ENCODE data around the gene DEFB131B.
"Not testable (repeated sequence)": the region's sequence is repeated elsewhere in the genome, so short reads cannot be mapped to it uniquely, and the experiment has no call there.

Gene DEFB131B

DNA sequence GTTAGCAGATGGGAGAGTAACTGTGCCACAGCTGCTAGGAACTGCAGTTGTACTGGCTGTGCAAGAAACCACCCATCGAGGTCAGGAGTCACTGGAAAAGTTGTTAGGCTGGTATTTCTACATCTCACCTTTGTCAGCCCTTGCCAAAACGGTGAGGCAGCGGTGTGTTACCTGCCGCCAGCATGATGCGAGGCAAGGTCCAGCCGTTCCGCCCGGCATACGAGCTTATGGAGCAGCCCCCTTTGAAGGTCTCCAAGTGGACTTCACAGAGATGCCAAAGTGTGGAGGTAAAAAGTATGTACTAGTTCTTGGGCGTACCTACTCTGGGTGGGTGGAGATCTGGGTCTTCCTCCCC lies 33.7 kb downstream of the DEFB131B start:
- not testable (repeated sequence) for DNase-seq

DNA sequence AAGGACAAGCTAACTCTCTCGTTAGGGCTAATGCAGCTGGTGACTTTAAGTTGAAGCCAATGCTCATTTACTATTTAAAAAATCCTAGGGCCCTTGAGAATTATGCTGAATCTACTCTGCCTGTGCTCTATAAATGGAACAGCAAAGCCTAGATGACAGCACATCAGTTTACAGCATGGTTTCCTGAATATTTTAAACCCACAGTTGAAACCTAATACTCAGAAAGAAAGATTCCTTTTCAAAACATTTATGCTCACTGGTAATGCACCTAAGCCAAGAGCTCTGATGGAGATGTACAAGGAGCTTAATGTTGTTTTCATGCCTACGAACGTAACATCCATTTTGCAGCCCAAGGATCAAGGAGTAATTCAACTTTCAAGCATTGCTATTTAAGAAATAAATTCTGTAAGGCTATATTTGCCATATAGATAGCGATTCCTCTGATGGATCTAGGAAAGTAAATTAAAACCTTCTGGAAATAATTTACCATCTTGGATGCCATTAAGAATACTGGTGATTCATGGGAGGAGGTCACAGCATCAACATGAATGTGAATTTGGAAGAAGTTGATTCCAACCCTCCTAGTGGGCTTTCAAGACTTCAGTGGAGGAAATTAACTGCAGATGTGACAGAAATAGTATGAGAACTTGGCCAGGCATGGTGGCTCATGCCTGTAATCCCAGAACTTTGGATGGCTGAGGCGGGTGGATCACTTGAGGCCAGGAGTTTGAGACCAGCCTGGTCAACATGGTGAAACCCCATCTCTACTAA lies 35.7 kb downstream of the DEFB131B start:
- no peak for DNase-seq

DNA sequence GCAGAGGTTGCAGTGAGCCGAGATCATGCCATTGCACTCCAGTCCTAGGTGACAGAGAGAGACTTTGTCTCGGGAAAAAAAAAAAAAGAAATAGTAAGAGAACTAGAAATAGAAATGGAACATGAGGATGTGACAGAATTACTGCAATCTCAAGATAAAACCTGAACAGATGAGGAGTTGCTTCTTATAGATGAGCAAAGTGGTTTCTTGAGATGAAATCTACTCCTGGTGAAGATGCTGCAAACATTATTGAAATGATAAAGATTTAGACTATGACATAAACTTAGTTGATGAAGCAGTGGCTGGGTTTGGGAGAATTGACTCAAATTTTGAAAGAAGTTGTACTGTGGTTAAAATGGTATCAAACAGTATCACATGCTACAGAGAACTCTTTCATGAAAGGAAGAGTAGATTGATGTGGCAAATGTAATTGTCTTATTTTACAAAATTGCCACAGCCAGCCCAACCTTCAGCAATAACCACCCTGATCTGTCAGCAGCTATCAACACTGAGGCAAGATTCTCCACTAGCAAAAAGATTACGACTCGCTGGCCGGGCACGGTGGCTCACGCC lies 36.5 kb downstream of the DEFB131B start:
- no peak for DNase-seq

DNA sequence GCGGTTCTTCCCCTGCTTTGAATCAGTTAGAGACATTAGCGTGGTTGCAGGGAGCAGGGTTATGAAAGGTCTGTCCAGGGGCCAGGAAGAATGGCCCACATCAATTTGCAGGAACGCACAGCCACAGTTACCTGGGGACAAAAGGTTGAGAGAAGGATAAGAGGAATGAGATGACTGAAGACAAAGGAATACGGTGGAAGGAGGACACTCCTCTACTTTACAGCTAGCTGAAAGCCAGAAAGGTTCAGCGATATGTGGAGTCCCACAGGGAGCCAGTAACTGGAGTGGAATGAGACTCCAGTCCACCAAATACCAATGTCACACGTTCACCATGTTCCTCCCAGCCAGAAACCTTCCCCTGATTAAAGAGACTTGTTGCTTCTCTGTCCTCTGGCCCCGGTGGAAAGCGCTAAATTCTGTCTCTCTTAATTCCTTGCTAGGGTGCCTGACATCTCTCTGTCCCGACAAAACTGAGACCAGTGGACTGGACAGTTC lies 39.4 kb downstream of the DEFB131B start:
- no peak for DNase-seq

DNA sequence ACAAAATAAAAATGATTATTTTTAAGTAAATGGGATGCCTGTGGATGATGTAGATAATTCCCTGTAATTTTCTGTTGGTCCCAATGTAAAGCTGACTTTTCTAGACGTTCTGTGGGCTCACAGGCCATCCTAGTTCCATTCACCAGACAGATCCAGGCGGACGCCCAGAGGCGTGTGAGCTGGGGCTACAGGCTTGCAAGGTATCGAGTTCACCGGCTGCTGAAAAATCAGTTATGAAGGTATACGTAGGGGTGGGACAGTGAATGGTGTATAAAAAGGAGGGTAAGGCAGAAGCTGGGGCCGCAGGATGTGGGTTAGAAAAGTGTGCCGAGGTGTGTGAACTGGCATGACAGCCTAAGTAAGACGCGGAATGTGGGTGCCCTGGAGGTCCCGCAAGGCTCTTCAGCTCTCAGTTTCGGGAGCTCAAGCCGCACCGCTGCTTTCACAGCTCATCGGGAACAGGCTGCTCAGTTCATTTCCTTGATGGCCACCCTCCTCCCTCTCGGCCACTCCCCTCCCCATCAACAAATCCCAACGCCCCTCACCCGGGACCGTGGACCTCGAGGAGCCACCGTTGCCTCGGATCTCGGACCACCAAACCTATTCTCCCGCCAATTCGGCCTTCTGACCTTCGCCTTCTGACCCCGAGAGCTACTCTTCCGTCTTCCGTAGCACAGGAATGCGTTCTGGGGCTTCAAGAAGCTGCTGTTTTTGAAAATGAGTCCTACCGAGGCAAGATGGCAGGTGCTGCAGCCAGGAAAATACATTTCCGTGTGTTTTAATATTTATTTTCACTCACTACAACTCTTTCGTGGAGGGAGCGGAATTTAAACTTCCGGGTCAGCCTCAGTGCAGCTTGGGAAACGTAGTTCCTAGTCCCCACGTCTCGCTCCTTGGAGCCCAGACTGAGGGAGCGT lies 49.8 kb downstream of the DEFB131B start, which contains the start of gene XNDC1N:
Gene XNDC1N (minus strand): TSS at position 775 of the 917 bp plus-strand sequence. CDS start 5,241 bp downstream, outside the sequence.
- DNase-seq = no peak

DNA sequence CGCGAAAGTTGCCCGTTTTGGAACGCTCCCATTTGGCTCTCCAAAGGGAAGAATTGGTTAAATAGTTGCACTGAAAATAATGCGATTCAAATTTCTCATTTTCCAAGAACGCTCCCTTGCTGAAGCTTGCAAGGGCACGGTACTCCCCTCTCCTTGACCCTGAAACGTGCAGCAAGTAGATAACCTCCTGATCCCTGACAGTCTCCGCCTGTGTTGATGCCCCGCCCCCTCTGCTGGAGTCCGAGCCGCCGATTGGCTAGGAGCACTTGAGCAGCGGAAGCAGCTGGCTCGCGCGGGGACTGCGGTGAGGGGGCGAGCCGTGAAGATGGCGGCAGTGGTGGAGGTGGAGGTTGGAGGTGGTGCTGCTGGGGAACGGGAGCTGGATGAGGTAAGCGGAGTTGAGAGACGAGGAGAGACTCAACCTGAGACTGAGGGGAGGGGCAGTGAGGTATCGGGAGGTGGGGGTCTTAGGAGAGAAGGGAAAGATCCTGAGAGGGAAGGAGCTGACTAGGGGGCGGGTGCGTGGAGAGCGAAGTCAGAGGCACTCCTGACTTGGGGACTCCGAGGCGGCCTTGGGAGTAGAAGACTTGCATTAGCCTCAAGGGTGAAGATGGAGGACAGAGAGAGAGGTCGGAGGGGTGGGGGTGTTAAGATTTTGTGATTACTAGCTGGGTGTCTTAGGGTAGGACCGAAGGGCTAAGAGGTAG lies 50.6 kb downstream of the DEFB131B start, which contains the start of gene RNF121:
Gene RNF121 (plus strand): TSS at position 310 of the 707 bp plus-strand sequence. CDS start 16 bp downstream, at position 326.
- peak; percentile 99 for DNase-seq

DNA sequence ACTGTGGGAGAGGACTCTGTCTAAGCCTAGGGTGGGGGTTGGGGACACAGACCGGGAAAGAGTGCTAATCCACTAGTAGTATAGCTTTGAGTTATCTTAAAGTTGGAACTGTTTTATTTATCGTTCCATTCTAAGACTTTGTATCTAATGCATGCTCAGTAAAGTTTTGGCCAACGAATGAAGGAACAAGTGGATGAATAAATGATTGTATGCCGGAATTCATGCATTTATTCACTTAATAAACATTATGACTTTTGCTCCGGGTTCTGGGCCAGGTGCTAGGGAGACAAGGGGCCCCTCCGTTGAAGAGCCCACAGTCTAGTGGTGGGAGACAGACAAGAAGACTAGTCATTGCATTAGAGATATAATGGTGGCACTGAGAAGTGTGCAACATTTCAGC lies 51.2 kb downstream of the DEFB131B start:
- no peak for DNase-seq

DNA sequence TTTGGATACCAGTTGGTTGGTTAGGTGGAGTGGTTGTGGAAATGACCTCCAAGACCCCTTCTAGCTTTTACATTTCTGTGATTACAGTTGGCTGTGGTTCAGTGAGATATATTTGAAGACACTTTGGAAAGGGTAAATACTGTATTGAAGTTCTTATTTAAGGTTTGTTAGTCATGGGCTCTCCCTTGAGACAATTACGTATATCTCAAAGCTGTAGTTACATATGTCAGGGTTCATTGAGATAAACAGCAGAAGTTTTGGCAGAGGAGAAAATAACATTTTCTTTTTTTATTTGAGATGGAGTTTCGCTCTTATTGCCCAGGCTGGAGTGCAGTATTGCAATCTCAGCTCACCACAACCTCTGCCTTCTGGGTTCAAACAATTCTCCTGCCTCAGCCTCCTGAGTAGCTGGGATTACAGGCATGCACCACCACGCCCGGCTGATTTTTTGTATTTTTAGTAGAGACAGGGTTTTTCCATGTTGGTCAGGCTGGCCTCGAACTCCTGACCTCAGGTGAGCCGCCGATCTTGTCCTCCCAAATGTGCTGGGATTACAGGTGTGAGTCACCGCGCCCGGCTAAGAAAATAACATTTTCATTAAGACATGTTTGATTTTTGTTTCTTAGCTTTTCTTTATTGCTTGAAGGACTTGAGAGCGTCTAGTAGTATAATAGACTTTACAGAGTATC lies 52.4 kb downstream of the DEFB131B start:
- DNase-seq = no peak

DNA sequence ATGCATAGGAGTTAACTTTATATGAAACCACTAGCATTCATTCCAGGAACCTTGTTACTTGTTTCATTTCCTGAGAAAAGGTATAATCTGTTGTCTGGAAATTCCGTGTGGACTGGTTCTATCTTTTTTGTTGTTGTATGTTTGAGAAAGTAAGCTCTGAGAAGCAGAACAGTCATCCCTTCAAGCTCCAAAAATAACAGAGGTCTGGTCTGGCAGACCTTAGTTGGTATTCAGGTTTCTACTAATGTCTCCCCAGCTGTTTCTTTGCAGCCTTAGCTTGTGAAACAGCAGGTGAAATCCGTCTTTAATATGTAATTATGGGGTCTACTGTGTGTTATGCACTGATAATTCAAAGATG lies 53.0 kb downstream of the DEFB131B start:
- DNase-seq = no peak

DNA sequence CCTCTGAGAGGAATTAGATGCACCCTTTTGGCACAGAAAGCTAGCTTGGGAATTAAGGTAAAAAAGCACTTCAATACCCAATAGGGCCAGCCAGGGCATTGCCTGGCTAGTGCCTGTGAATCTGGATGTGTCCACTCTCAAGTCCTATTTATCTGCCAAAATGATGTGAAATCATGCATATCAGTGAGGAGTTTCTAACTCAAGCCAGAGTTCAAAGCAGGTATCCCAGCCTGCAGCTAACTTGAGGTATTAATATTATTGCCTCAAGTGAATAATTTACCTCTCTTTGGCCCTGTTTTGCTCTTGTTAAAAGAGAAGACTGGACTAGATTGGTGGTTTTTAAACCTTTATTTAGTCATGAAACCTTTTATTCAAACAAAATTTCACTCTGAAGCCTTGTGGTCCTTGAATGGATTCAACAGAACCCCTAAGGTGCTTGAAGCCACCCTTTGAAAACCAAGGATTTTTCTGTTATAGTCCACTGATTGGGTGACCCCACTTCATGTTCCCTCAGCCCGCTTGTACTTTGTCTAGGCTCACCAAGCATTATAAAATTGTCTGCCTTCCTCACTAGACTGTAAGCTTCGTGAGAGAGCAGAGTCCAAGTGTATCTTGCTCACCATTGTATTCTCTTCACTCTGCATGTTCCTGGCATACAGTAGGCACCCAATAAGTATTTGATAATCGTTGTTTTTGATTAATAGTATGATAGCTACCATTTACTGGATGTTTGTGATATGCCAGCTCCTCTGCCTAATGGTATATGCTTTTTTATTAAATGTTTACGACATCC lies 55.1 kb downstream of the DEFB131B start:
- no peak for DNase-seq
